Vagina (tissue), 2 donors: ENCODE data around the gene TVP23A.

Experiments
- POLR2A ChIP-seq, 2 donors: fragments of 450-650 bp; IDR thresholded peaks; one replicate each; pipeline ENCODE4 v1.6.1; 2017; ENCODE audit warnings: antibody characterized with exemption in 2 of 2, mild to moderate bottlenecking in 2 of 2, moderate library complexity in 2 of 2
- TF ChIP-seq, protein P1 (sequence below), 3 experiments: fragments of 450-650 bp in 2 of 3; fragments of 200-600 bp in 1 of 3; sonication (generic) in 1 of 3; IDR thresholded peaks; one replicate each; pipeline ENCODE4 v1.5.1; 2017 to 2019; ENCODE audit warnings: antibody characterized with exemption in 3 of 3, mild to moderate bottlenecking in 2 of 3, moderate library complexity in 2 of 3

DNA sequence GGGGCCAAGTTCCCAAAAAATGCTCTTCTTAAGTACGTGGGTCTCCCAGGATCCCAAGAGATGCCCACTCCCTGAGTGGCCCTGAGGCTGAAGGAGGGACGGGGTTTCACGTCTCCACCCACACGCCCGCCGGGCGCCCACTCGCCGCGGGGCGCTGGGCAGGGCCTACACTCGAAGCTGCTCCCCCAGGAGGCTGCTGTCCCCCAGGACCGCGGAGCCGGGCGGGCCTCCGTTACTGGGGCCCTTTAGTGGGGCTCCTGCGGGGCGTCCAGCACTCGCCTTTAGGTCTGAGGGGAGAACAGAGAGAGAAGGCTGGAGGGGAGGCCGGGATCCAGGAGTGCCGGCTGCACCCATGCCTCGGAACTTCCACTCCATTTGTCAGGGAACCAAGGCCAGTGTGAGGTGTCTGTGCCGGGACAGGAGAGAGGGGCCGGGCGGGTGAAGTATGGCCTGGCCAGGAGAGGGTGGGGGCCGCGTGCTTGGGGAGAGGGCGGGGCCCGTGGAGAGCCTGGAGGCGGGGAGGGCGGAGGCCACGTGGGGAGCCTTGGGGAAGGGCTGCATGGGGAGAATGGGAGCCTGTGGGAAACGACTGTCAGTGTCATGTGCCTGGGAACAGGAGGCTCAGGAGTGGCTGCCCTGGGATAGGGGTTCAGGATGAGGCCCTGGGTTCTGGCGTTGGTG is 56.1 kb downstream of the TVP23A start:
- no peak for TF ChIP-seq POLR2A (IDR thresholded peaks at IDR 0.05)
- TF ChIP-seq, protein P1, sequence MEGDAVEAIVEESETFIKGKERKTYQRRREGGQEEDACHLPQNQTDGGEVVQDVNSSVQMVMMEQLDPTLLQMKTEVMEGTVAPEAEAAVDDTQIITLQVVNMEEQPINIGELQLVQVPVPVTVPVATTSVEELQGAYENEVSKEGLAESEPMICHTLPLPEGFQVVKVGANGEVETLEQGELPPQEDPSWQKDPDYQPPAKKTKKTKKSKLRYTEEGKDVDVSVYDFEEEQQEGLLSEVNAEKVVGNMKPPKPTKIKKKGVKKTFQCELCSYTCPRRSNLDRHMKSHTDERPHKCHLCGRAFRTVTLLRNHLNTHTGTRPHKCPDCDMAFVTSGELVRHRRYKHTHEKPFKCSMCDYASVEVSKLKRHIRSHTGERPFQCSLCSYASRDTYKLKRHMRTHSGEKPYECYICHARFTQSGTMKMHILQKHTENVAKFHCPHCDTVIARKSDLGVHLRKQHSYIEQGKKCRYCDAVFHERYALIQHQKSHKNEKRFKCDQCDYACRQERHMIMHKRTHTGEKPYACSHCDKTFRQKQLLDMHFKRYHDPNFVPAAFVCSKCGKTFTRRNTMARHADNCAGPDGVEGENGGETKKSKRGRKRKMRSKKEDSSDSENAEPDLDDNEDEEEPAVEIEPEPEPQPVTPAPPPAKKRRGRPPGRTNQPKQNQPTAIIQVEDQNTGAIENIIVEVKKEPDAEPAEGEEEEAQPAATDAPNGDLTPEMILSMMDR (IDR thresholded peaks at IDR 0.05), result no peak
